ENCODE results near the gene SGMS1.
A peak's percentile ranks its signal among the peaks of the same experiment; 100 is the strongest.

SGMS1 gene

DNA sequence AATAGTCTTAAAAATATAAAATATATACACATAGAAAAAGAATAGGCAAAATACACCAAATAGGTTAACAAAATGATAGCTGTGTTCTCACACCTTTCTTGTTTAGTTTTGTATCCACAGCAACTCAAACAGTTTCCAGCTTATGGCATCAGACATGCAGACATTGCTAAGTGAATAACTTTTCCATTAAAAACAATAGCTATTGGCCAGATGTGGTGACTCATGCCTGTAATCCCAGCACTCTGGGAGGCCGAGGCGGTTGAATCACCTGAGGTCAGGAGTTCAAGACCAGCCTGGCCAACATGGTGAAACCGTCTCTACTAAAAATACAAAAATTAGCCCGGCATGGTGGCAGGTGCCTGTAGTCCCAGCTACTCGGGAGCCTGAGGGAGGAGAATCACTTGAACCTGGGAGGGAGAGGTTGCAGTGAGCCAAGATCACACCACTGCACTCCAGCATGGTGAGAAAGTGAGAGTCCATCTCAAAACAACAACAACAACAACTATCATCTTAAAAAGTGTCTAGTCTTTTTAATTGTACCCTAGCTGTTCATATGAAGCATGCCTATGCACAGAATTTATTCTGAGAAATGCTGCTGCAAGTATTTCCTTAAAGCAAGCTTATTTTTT is 88.9 kb downstream of the SGMS1 start:
- DNase-seq = peak; percentile 61

DNA sequence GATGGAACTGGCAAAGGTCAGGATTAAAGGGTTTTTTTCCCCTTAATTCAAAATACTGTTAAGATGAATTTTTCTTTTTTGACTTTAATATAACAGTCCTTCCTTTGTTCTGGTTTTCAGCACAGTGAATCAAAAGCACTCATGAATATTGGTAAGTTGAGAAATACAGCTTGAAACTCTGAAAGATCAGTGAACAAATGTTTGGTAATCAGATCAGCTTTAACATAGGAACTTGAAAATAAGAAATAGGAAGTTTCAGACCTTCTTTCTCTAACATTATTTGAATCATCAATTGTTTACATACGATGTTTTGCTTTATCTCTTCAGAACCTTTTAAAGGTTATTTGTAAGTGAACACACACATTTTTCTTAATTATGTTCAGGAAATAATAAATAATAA is 90.5 kb downstream of the SGMS1 start:
- DNase-seq = no peak

DNA sequence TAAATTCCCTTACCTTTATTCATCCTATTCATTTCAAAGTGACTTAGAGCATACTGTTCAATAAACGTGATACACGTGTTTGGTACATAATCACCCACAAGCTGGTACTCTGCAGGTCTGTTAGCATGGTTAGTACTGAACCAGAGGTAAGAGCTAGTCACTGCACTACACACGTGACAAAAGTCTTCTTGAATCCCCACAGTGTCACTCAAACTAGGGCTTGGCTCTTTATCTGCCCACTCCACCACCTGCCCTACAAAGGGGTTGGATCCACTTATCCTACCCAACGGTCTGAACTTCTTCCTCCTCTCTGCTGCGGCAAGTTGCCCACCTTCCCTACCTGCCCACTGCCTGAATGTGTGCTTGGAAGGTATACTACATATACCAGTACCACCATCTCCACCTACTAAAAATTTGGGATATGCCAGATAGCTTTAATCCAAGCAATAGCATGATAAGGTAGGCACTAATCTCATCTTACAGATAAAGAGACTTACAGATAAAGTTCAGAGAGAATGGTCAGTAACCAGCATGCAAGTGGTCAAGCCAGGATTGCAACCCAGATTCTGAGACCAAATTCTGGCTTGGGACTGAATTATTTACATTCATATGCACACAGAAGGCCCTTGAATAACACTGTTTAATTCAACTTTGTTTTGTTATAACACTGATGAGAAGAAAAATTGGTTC is 92.2 kb downstream of the SGMS1 start:
- DNase-seq = no peak

DNA sequence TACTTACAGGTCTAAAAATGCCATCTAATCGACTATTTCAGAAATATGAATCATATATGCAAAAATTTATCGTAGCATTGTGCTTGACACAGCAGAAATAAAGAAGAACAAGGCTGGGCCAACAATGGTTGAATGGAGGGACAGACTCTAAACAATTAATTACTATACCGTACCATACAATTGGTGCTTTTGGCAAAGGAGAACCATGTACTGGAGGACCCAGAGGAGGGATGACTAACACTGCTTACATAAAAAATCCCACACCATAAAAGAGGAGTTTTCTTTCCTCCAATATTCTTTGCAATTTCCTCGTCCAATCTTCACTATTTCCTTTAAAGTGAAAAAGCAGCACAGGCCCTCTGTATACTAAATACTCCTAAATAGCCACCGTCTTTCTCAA is 94.1 kb downstream of the SGMS1 start:
- DNase-seq = no peak

DNA sequence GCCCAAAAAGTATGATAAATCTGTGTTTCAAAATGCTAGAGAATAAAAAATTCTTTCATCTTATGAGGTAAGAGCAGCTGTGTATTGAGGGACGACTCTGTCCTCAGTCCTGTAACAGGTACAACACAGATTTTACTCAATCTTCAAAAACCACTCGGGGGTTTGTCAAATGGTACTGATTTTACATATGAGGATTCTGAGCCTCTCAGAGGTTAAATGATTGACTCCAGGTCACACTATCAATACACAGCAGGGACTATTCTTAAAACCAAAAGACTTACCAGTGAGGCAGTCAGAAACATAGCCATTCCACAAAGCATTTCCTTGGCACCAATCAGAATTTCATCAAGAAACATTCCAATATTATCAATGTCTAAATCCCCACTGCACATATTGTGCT is 95.5 kb downstream of the SGMS1 start:
- DNase-seq = no peak

DNA sequence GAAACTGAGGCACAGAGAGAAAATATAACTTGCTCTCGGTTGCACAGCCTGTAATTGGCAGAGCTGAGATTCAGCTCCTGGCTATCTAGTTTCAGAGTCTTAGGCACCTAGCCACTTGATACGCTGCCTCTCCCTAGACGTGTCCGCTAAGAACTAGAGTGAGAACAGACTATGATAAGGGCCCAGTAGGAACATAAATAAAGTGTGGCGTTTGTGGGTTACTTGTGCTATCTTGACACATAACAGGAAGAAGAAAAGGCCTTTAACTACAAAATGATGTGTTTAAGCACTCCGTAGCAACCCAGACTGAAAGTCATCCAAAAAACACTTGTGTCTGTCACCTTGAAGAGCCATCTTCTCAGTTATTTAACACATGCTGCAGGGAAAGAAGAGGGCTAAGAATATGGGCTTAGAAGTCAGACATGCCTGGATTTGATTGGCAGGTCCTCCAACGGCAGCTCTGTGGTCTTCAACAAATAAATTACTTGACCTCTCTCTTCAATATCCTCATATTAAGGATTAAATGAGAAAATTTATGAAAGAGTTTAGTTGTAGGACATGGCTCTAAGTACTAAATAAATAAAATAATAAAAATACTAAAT is 96.2 kb downstream of the SGMS1 start:
- no peak for DNase-seq

DNA sequence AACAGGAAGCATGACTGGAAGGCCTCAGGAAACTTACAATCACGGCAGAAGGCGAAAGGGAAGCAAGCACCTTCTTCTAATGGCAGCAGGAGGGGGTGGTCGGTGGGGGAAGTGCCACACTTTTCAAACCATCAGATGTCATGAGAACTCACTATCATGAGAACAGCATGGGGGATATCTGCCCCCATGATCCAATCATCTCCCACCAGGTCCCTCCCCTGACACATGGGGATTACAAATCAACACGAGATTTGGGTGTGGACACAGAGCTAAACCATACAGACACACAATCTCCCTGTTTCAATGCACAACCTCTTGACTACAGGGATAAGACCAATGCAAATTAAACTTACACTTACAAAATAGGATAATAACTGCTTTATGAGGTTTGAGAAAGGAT is 97.6 kb downstream of the SGMS1 start:
- DNase-seq = no peak

DNA sequence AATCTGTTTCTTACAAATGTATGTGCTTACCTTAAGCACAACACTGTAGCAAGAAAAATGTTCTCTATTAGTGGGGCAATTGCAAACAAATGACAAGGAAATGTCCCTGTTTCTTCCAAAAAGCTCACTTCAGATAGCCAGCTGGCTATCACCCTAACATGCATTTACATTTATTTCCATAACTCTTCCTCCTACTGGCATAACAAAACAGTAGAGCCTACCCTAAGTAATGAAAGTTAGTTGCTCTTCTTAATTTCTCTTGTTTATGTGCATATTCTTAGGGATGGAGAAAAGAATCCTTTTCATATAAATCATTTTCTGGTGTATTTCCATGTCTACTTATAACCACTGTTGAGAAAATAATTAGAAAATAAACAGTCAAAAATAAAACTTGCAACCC is 100.4 kb downstream of the SGMS1 start:
- DNase-seq = no peak

DNA sequence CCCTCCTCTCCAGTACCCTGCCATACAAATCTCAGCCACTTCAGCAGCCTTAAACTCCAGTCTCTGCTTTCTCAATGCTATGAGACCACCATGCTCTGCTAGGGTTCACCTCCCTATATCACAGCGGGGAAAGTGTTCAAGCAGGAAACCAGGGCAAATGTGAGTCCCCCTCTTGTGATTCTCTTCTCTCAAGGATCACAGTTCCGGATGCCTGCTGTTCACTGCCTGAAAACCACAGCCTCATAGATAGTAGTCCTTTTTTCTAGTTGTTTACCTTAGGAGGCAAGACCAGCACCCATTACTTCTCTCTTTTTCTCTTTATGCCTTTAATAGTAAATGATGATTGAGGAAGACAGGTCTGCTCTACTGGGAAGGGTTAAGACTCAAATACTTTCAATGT is 100.8 kb downstream of the SGMS1 start:
- DNase-seq = no peak

DNA sequence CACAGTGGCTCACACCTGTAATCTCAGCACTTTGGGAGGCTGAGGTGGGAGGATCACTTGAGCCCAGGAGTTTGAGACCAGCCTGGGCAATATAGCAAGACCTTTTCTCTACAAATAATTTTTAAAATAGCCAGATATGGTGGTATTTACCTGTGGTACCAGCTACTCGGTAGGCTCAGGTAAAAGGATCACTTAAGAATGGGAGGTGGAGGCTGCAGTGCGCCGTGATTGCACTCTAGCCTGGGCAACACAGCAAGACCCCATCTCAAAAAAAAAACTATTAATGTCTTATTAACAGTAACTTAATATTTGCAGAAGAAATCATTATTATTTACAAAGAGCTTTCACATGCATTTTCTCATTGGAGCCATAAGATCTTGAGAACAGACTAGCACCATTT is 103.6 kb downstream of the SGMS1 start:
- no peak for DNase-seq

DNA sequence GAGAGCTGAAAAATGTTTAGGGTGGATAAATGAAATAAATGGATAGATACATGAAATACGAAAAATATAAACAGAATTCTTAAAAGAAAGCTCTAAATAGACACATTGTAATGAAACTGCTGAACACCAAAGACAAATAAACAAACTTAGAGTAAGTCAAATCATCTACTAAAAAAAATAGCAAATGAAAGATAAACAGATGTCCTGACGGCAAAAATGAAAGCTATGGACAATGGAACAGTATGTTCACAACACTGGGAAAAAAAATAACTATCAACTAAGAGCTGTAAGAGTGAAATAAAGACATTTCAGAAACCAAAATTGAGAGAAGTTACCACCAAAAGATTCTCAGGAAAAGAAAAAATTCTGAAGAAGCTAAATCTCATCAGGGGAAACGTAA is 106.1 kb downstream of the SGMS1 start:
- DNase-seq = no peak

DNA sequence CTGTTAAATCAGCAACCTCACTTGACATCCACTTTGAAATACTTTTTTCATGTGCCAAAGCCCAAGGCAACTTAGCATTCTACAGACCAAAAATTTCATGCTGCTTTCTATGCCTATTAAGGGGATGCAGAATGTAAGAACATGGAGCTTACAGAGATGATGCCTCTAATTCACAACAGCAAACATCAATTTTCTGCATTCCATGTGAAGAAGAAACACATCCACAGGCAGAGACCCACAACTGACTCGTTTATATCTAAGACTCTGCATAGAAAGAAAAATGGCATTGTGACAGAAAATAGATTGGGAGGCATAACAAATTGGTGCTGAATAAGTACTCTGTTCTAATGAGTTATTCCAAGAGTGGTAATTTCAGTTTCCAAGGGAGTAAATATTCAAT is 107.6 kb downstream of the SGMS1 start:
- no peak for DNase-seq

DNA sequence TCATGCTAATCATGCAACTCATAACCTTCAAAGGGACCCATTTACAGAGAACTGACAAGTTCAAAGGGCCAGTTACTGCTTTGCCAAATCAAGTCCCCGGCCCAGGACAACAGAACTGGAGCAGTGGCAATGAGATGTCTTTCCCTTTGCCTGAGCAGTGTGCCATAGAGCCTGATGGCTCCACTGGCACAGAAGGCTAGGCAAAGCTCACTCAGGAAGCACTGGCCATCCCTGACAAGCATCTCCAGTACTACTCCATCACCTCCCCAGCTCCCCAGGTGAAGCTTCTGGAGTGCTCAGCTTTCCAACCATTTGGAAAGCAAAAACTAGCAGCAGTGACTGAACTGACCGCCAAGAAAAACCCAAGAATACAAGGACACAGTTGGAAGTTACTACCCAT is 108.3 kb downstream of the SGMS1 start:
- no peak for DNase-seq

DNA sequence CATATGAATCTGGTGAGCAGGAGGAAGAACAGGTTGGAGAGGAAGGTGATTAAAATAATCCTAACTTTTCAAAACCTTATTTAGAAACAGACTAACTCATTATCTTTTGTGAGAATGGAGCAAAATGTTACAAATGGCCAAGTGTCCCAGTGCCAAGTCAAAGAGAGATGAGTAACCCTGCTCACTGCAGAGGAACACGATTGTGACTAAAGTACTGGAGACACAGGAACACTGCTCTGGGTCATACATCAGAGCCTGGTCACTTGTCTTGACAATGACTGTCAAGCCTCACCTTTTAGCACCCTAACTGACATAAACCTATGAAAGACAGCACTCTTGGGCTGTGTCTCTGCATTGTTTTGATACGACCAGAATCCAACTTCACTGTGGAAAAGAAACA is 108.8 kb downstream of the SGMS1 start:
- DNase-seq = no peak

DNA sequence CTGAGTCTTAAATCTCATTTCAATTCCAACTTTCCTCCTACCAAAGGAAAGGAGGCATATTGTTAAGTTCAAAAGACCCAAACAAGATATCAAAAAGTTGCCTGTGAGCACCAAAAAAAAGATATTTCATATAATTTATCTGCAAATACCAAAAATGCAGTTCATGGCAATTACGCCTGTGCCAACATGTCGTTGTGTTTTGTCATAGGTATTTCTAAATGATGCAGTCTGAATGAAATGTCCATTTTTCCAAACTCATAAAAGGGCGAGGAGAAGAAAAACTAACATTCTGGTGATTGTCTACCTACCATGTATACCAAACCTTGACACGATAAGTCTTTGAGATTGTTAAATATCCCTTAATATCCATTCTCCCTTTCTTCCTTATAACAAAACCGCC is 109.8 kb downstream of the SGMS1 start:
- no peak for DNase-seq

DNA sequence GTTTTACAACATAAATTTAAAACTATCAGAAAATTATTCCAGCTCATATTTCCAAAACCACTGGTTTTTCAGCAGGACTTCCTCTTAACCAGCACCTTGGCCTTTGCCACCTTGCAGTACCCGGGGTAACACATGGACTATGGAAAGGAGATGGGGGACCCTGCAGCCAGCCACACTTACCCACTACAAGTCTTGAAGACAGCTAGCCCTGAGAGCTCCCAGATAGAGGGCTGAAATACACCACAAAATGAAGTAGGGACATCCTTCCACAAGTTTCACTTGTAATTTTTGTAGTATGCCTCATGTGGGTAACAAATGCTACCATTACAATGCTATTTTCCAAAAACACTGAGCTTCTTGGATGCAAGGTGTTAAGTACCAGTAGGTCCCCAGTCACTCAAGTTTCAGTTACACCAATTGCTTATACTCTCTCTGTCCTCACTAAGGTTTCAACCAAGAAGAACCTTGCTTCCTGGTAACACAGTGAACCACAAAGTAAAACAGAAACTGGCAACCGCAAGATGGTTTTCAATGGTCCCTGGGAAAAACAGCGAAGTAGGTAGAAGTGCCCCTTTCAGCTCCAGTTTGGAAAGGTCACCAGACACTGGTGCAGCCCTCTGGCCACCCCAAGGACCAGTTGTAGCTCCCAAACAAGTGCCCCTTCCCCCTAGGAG is 110.9 kb downstream of the SGMS1 start:
- DNase-seq = no peak

DNA sequence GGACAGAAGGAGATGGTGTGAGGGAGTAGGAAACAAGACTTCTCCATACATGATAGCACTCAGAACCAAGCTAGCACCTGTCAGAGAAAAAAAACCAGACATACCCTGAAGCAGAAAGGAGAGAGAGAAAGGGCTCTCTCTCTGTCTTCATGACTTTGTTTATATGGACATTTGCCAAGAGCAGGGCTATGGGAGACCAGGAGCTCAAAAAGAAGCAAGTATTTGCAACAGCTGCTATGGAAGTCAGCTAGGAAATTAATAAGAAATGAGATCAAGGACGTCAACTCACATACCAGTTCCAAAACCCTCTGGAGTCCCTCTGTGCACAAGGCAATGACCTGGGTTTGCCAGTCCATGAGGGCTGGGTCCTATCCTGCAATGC is 111.6 kb downstream of the SGMS1 start:
- DNase-seq = no peak

DNA sequence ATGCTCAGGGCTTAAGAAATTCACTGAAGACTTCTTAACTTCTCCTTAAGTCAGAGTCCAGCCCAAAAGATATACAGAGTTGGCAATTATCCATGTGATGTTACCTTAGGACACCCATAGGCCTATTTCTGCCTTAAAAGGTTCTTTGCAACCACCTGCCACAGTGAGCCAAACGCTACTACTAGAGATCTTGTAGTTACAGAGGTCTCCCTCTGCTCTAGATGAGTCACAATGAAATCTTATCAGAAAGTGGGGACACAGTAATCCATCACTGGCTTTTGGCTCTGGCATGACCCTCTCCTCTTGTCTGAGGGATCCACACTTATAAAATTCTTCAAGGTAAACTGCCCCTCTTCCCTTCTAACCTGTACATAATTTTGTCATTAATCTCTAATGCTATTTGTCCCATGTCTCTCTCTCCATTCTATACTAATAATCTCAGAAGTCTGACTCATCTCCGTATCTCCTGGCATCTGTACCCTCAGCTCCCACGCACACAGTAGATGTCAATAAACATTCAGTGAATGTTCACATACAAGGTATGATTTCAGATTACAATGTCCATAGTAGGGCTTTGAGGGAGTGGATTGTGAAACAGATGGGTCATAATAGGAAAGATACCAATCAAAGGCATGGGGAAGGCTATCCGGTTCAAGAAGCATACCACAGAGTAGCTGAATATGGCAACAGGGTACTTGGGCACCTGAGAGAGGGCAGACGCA is 112.1 kb downstream of the SGMS1 start:
- no peak for DNase-seq

DNA sequence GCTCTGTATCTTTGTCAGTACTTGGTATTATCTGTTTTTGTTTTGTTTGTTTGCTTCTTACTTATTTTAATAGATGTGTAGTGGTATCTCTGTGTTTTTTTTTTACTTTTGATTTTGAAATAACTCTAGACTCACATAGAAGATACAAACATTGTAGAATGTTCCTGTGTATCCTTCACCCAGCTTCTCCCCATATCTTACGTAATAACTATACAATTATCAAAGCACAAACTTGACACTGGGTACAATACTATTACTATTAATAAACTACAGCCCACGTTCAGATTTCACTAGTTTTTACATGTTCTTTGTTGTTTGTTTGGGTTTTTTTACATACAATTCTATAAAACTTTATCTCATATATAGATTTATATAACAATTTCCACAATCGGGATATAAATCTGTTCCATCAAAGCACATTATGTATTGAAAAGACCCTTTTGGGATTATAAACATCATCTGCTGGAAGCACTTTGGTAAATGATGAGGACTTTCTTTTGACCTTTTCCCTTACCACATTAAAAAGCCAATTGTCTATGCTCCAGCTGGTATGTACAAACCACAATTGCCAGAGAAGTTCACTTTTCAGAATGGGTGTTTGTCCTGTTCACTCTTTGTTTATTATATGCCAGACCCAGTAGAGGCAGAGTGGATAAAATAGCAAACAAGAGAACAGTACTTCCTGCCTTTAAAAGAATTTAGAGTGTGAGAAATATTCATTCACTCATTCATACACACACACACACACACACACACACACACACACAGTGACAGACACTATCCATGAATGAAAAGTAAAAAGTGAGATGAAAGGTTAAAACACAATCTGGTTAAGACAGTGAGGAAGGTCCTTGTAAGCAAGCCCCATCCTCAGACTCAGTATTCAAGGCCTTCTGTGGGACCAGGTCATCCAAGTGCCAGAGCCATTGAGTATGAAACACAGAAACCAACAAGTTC is 113.0 kb downstream of the SGMS1 start:
- no peak for DNase-seq

DNA sequence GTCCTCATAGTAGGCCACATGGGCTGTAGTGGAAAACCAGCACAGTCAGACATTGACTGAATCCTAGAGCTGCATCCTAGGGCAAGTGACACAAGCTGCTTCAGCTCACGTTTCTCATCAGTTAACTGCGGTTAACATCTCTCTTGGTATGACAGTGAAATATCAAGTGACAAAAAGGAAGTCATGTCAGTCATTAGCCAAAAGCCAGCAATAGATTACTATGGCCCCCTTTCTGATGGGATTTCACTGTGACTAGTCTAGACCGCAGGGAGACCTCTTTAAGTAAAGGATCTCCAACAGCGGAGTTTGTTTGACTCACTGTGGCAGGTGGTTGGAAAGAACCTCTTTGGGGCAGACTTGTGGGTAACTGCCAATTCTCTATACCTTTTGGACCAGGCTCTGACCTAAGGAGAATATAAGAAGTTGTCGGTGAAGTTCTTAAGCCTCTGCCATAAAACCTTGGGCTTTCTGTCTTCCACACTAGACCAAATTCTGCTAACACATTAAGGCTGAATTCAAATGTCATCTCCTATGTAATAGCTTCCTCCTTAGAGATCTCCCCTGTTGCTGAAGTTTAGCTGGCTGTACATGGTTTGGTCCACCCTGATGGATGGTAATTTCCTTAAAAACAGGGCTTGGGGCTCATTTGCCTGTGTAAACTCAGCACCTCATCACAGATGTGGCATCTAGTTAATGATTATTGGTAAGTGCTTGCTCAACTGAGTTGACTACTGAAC is 115.3 kb downstream of the SGMS1 start:
- DNase-seq = no peak

DNA sequence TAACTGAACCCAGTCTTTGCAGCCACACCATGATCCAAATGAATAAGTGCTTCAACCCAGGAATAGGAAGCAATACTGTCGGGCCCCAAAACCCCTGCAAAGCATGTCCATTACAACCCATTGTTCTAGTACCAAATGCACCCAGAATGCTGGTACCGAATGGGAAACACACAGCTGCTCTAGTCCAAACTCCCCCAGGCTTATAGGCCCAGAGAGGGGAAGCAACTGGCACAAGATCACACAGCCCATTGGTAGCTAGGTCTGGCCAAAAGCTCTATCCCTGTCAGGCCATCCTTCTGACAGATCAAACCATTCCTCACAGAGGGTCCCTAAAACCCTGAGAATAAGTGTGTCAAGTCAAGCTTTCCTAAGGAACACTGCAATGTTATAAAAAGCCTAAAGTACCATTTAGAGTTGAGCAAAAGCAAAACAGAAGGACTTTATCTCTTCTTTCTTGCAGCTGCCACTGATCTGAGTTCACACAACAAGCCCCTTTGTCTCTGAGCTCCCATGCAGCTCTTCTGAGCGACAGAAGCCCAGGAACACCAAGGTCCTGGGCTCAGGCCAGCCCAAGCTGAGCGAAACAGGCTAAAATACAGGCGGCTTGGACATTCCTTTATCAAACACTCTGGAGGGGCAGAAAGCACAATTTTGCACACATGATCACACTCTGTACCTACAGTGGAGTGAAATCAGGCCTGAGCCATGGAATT is 116.7 kb downstream of the SGMS1 start:
- DNase-seq = no peak
